Mononuclear cell (primary cell): ENCODE data around the gene NRDE2. TPM values are rescaled to one million over a fixed set of nuclear protein-coding genes. Genes with fewer than 3 reads are reported as not detected.

ENCODE experiments used
- H3K27me3 ChIP-seq: 2 replicates; pipeline ENCODE4 v1.6.0; 2011; ENCODE audit warnings: low read length, control low read depth; ENCODE audit not compliant: insufficient read depth
- H3K4me1 ChIP-seq: 2 replicates; pipeline ENCODE4 v1.5.1; 2011; ENCODE audit warnings: mild to moderate bottlenecking, low read length, control low read depth; ENCODE audit not compliant: insufficient read depth
- H3K4me3 ChIP-seq: 2 replicates; pipeline ENCODE4 v1.5.1; 2011; ENCODE audit warnings: mild to moderate bottlenecking, low read length, moderate library complexity
- H3K9me3 ChIP-seq: 2 replicates; pipeline ENCODE4 v1.5.1; 2011; ENCODE audit warnings: low read depth, mild to moderate bottlenecking, control low read depth, low read length
- total RNA-seq: library from RNA; depleted of rRNA; stranded (reverse); fragments of >200 nt; gene quantifications from one replicate; pipeline ENCODE4 v1.2.3, GENCODE V29; 2012

Gene NRDE2
- total RNA-seq, 1 donor, result 15.0 TPM

DNA sequence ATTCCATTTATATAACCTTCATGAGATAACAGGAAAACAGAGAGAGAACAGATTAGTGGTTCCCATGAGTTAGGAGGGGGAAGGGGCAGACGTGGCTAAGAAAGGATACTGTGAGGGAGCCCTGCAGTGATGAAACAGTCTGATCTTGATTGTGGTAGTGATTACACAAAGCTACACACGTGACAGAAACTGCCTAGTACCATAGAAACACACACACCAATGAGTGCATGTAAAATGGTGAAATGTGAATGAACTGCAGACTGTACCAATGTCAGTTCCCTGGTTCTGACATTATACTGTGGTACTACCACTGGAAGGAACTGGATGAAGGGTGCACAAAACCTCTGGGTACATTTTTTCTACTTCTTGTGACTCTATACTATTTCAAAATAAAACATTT lies 36.9 kb downstream of the NRDE2 start:
- peaks cover 54% of the 10 kb centered on the region for H3K4me1 ChIP-seq
- H3K27me3 ChIP-seq, result no peaks in the 10 kb centered on the region
- no peak overlapping the region for H3K4me3 ChIP-seq
- H3K9me3 ChIP-seq, result no peaks in the 10 kb centered on the region

GRCh38 chr14:90293766-90294730 lies 37.7 kb downstream of the NRDE2 start:
- Histone ChIP-seq H3K9me3 (no peaks in the 10 kb centered on the region), H3K27me3 (no peaks in the 10 kb centered on the region), H3K4me1 (peaks cover 46% of the 10 kb centered on the region), H3K4me3 (no peak overlapping the region)

DNA sequence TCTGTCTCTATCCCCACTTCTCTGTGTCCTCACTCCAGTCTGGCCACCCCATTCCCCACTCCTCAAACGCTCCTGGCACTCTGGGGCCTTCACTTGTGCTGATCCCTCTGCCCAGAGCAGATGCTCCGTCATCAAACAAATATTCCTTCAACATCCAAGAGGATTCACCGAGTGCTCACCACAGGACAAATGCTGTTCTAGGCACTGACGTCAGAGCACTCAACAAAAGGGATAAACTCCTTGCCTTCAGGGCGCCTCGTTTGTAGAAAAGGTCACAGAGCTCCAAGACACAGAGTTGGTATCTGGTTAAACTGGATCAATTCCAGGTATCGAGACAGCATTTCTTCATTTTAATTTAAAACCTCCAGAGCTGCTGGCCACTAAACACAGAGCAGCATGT lies 40.0 kb downstream of the NRDE2 start:
- Histone ChIP-seq H3K9me3 (no peaks in the 10 kb centered on the region), H3K27me3 (no peaks in the 10 kb centered on the region), H3K4me3 (no peak overlapping the region), H3K4me1 (peaks cover 26% of the 10 kb centered on the region)

GRCh38 chr14:90290337-90291011 lies 41.3 kb downstream of the NRDE2 start:
- H3K9me3 ChIP-seq, result no peaks in the 10 kb centered on the region
- H3K4me3 ChIP-seq, result no peak overlapping the region
- peaks cover 13% of the 10 kb centered on the region for H3K4me1 ChIP-seq
- no peaks in the 10 kb centered on the region for H3K27me3 ChIP-seq

DNA sequence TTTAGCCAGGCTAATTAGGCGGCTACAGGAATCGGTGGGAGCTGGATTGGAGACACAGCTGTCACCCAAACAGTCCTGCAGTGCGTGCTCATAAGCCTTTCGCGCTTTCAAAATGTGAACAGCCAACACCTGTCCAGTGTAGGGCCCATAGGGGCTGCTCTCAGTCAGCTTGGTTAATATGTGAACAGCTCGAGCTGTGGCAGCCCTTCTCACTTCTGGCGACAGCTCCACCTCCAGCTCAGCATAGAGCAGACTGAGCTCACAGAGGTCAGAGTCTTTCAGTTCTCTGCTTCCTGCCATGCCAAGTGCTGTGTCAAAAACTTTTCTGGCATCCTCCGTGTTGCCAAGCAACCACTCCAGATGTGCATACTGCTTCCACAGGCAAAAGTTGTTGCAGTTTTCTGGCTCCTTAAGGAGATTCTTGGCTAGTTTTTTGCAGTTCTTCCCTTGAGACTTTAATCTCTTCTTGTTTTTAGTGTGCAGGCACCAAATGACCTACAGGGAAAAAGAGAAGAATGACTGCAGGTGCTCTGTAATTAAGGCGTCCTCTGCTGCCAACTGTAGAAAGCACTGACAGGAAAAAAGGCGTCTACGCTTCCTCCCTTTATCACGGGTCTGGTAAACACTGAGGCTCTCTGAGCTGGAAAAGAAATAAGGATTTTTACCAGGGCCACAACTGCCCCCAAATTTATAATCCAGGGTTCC lies 42.9 kb downstream of the NRDE2 start:
- Histone ChIP-seq H3K27me3 (no peaks in the 10 kb centered on the region), H3K9me3 (no peaks in the 10 kb centered on the region), H3K4me3 (no peak overlapping the region), H3K4me1 (no peaks in the 10 kb centered on the region)

- no peaks in the 10 kb centered on the region for H3K4me1 ChIP-seq
- H3K9me3 ChIP-seq, result no peaks in the 10 kb centered on the region
- H3K4me3 ChIP-seq, result no peak overlapping the region
- H3K27me3 ChIP-seq, result no peaks in the 10 kb centered on the region
Measured at GRCh38 chr14:90287791-90288190, 44.0 kb downstream of the NRDE2 start.

DNA sequence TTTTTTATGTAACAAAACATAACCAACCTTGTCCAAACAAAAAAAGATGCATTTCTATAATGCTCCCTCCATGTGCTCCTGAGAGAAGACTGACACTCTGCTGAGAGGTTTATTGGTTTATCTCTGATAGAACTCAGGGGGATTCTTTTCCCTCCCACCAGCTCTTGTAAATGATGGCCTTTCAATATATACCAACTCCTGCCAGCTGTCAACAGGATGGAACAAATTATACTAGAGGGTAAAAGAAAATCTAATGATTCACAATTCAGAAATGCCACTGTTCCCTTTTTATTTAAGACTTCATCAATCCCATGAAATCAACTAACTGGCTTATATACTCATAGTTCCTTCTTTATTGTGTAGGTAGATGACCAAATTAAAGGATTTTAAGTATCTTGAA lies 50.0 kb downstream of the NRDE2 start:
- H3K9me3 ChIP-seq, result no peaks in the 10 kb centered on the region
- H3K4me3 ChIP-seq, result no peak overlapping the region
- no peaks in the 10 kb centered on the region for H3K4me1 ChIP-seq
- H3K27me3 ChIP-seq, result no peaks in the 10 kb centered on the region

GRCh38 chr14:90281261-90281660 lies 50.5 kb downstream of the NRDE2 start:
- Histone ChIP-seq H3K4me1 (no peaks in the 10 kb centered on the region), H3K9me3 (no peaks in the 10 kb centered on the region), H3K4me3 (no peak overlapping the region), H3K27me3 (no peaks in the 10 kb centered on the region)

GRCh38 chr14:90280096-90280495 lies 51.6 kb downstream of the NRDE2 start:
- Histone ChIP-seq H3K4me3 (no peak overlapping the region), H3K4me1 (no peaks in the 10 kb centered on the region), H3K27me3 (no peaks in the 10 kb centered on the region), H3K9me3 (no peaks in the 10 kb centered on the region)

- Histone ChIP-seq H3K9me3 (no peaks in the 10 kb centered on the region), H3K4me3 (no peak overlapping the region), H3K4me1 (no peaks in the 10 kb centered on the region), H3K27me3 (no peaks in the 10 kb centered on the region)
Measured at GRCh38 chr14:90278199-90279175, 53.3 kb downstream of the NRDE2 start.

DNA sequence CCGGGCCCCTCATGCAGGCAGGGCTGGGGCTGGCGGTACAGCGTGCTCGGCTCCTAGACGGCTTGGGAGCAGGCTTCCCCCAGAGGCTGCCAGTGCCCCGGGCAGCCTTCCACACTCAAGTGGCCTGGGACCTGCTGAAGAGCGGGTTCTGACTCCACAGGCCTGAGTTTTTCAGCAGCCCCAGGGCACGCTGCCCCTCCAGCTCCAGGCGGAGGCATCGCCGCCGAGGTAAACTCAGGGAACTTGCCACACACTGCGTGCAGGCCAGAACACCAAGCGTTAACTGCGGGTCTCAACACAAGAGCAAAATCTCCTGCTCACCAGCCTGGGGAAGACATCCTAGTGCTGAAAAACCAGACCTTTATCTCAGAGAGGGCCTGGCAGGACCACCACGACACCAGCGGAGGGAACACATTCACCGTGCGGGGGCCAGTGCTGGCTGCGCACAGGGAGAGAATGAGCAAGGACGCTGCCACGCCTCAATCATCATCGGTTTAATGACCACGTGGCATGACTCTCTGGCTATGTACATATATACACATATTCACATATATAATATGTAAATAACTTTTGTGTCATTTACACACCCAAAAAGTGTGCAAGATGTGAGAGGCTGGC lies 54.1 kb downstream of the NRDE2 start:
- no peaks in the 10 kb centered on the region for H3K4me1 ChIP-seq
- no peak overlapping the region for H3K4me3 ChIP-seq

GRCh38 chr14:90276646-90277367 lies 54.9 kb downstream of the NRDE2 start:
- H3K4me1 ChIP-seq, result no peaks in the 10 kb centered on the region
- H3K27me3 ChIP-seq, result no peaks in the 10 kb centered on the region
- no peaks in the 10 kb centered on the region for H3K9me3 ChIP-seq
- no peak overlapping the region for H3K4me3 ChIP-seq

More for the DNA sequence above, 54.1 kb downstream of the NRDE2 start:
- H3K27me3 ChIP-seq, result no peaks in the 10 kb centered on the region
- H3K9me3 ChIP-seq, result no peaks in the 10 kb centered on the region

DNA sequence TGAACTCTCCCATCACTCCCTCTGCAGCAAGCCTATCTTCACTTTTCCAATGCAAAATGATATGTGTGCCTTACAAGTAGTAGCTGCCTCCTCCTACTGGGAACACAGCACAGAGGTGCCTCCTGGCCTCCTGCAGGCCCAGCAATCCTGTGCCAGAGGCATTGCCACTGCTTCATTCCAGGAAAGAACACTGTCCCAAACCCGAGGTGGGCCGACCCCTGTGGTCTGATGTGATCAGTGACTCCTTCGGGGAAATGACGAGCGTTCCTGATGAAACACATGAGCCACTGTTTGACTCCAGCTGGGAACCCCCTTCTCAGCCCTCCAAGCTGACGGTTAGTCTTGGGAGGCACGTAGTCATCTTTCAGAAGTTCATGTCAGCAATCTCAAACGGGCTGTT lies 55.9 kb downstream of the NRDE2 start:
- H3K27me3 ChIP-seq, result no peaks in the 10 kb centered on the region
- no peak overlapping the region for H3K4me3 ChIP-seq
- no peaks in the 10 kb centered on the region for H3K9me3 ChIP-seq
- no peaks in the 10 kb centered on the region for H3K4me1 ChIP-seq
